IMR-90 (cell line): ENCODE data around the gene IFNA16.
"Not testable (repeated sequence)": the region's sequence is repeated elsewhere in the genome, so short reads cannot be mapped to it uniquely, and the experiment has no call there.

Experiments used
- BHLHE40 ChIP-seq: fragments of 150-350 bp; IDR thresholded peaks from 2 replicates; pipeline ENCODE4 v1.6.1; 2016; ENCODE audit warnings: mild to moderate bottlenecking, low read depth, low read length
- CEBPB ChIP-seq: IDR thresholded peaks from 2 replicates; pipeline ENCODE4 v1.6.1; 2012; ENCODE audit warnings: low read depth, low read length, improper control_type of control experiment
- MAZ ChIP-seq: IDR thresholded peaks from 2 replicates; pipeline ENCODE4 v1.6.1; 2012; ENCODE audit warnings: low read depth, mild to moderate bottlenecking, low read length, improper control_type of control experiment, moderate library complexity, borderline replicate concordance
- MXI1 ChIP-seq: IDR thresholded peaks from 2 replicates; pipeline ENCODE4 v1.6.1; 2012; ENCODE audit warnings: low read depth, mild to moderate bottlenecking, low read length, moderate library complexity, borderline replicate concordance
- POLR2A ChIP-seq: IDR thresholded peaks from 2 replicates; pipeline ENCODE4 v1.6.1; 2012; ENCODE audit warnings: mild to moderate bottlenecking, low read depth, low read length
- RFX5 ChIP-seq: IDR thresholded peaks from 2 replicates; pipeline ENCODE4 v1.8.0; 2012; ENCODE audit warnings: low read depth, mild to moderate bottlenecking, low read length, moderate library complexity
- SMC3 ChIP-seq: fragments of 150-350 bp; IDR thresholded peaks from 2 replicates; pipeline ENCODE4 v1.6.1; 2016; ENCODE audit warnings: low read depth, mild to moderate bottlenecking, antibody characterized with exemption, low read length, moderate library complexity
- TF ChIP-seq, protein P1 (sequence below): conservative IDR thresholded peaks from 2 replicates; pipeline ENCODE4 v1.5.1; 2012; ENCODE audit warnings: mild to moderate bottlenecking, low read depth, low read length, improper control_type of control experiment

- TF ChIP-seq, protein P1, sequence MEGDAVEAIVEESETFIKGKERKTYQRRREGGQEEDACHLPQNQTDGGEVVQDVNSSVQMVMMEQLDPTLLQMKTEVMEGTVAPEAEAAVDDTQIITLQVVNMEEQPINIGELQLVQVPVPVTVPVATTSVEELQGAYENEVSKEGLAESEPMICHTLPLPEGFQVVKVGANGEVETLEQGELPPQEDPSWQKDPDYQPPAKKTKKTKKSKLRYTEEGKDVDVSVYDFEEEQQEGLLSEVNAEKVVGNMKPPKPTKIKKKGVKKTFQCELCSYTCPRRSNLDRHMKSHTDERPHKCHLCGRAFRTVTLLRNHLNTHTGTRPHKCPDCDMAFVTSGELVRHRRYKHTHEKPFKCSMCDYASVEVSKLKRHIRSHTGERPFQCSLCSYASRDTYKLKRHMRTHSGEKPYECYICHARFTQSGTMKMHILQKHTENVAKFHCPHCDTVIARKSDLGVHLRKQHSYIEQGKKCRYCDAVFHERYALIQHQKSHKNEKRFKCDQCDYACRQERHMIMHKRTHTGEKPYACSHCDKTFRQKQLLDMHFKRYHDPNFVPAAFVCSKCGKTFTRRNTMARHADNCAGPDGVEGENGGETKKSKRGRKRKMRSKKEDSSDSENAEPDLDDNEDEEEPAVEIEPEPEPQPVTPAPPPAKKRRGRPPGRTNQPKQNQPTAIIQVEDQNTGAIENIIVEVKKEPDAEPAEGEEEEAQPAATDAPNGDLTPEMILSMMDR, result not testable (repeated sequence)
- not testable (repeated sequence) for TF ChIP-seq SMC3, CEBPB, BHLHE40, POLR2A, MXI1, RFX5, MAZ
Observed at GRCh38 chr9:21166560-21166959, 50.6 kb downstream of the IFNA16 start, which contains the start of gene IFNA21.
